GM23338 (cell line): ENCODE results near the gene DENND4B. TPM values are rescaled to one million over a fixed set of nuclear protein-coding genes. Genes with fewer than 3 reads are reported as not detected.

Experiments used
- ATAC-seq: fragments of 200-7000 bp; cut with Tn5 transposase; 3 replicates; pipeline ENCODE4 v1.9.1; 2020
- DNase-seq: peaks from one replicate; pipeline ENCODE4 v3.0.0-alpha.2; 2015; ENCODE audit warnings: low spot score
- H2AFZ ChIP-seq: fragments of 200-600 bp; sonication (generic); 2 replicates; pipeline ENCODE4 v1.8.0; 2016; ENCODE audit warnings: antibody characterized with exemption, mild to moderate bottlenecking, moderate library complexity
- H3F3A ChIP-seq: fragments of 200-600 bp; sonication (generic); replicated peaks from 2 replicates; pipeline ENCODE4 v1.8.0; 2017; ENCODE audit warnings: antibody characterized with exemption, mixed run types, low read depth
- H3K27ac ChIP-seq: fragments of 200-600 bp; sonication (generic); 2 replicates; pipeline ENCODE4 v1.6.1; 2016; ENCODE audit warnings: low read depth
- H3K27me3 ChIP-seq: fragments of 200-600 bp; sonication (generic); 2 replicates; pipeline ENCODE4 v1.8.0; 2016; ENCODE audit warnings: mild to moderate bottlenecking, mixed run types, moderate library complexity; ENCODE audit not compliant: insufficient read depth
- H3K36me3 ChIP-seq: fragments of 200-600 bp; sonication (generic); 2 replicates; pipeline ENCODE4 v1.8.0; 2016; ENCODE audit warnings: mild to moderate bottlenecking; ENCODE audit not compliant: insufficient read depth
- H3K4me1 ChIP-seq: fragments of 200-600 bp; sonication (generic); 2 replicates; pipeline ENCODE4 v1.8.0; 2016; ENCODE audit warnings: mild to moderate bottlenecking, moderate library complexity; ENCODE audit not compliant: insufficient read depth
- H3K4me2 ChIP-seq: fragments of 200-600 bp; sonication (generic); 2 replicates; pipeline ENCODE4 v1.7.1; 2017; ENCODE audit warnings: mixed run types
- H3K4me3 ChIP-seq: fragments of 200-600 bp; sonication (generic); 2 replicates; pipeline ENCODE4 v1.6.1; 2016; ENCODE audit warnings: mixed run types
- H3K79me2 ChIP-seq: fragments of 200-600 bp; sonication (generic); replicated peaks from 2 replicates; pipeline ENCODE4 v1.8.0; 2017; ENCODE audit warnings: mild to moderate bottlenecking; ENCODE audit not compliant: insufficient read depth
- H3K9me2 ChIP-seq: fragments of 200-600 bp; sonication (generic); 2 replicates; pipeline ENCODE4 v1.8.0; 2017; ENCODE audit not compliant: insufficient read depth
- H4K20me1 ChIP-seq: fragments of 200-600 bp; sonication (generic); replicated peaks from 2 replicates; pipeline ENCODE4 v1.8.0; 2017; ENCODE audit warnings: mild to moderate bottlenecking; ENCODE audit not compliant: insufficient read depth
- H3K27ac Mint-ChIP-seq: 2 replicates; pipeline ENCODE4 v1.8.0; 2020; ENCODE audit warnings: inconsistent platforms, mild to moderate bottlenecking, moderate library complexity, mixed read lengths
- H3K27me3 Mint-ChIP-seq: 3 replicates; pipeline ENCODE4 v1.8.0; 2022; ENCODE audit warnings: low read depth, mild to moderate bottlenecking, moderate library complexity, mixed read lengths, inconsistent platforms; ENCODE audit not compliant: insufficient read depth, poor library complexity
- H3K36me3 Mint-ChIP-seq: 3 replicates; pipeline ENCODE4 v1.8.0; 2021; ENCODE audit warnings: low read depth, mild to moderate bottlenecking, inconsistent platforms, moderate library complexity, mixed read lengths
- H3K4me1 Mint-ChIP-seq: 3 replicates; pipeline ENCODE4 v1.8.0; 2020; ENCODE audit warnings: mild to moderate bottlenecking, inconsistent platforms, mixed read lengths
- H3K4me3 Mint-ChIP-seq: 3 replicates; pipeline ENCODE4 v1.8.0; 2021; ENCODE audit warnings: moderate library complexity, mild to moderate bottlenecking, inconsistent platforms, mixed read lengths
- H3K9me3 Mint-ChIP-seq: 3 replicates; pipeline ENCODE4 v1.8.0; 2020; ENCODE audit warnings: moderate library complexity, mild to moderate bottlenecking, inconsistent platforms, mixed read lengths
- ETS1 ChIP-seq: IDR thresholded peaks from 2 replicates; pipeline ENCODE4 v1.6.1; 2016; ENCODE audit warnings: antibody characterized with exemption
- EZH2 ChIP-seq: fragments of 200-600 bp; sonication (generic); IDR thresholded peaks from one replicate; pipeline ENCODE4 v1.8.0; 2017; ENCODE audit warnings: antibody characterized with exemption, mild to moderate bottlenecking, low read depth; ENCODE audit not compliant: unreplicated experiment
- JUNB ChIP-seq: IDR thresholded peaks from one replicate; pipeline ENCODE4 v1.6.1; 2016; ENCODE audit warnings: antibody characterized with exemption; ENCODE audit not compliant: unreplicated experiment
- POLR2AphosphoS5 ChIP-seq: IDR thresholded peaks from 2 replicates; pipeline ENCODE4 v1.6.1; 2016; ENCODE audit warnings: antibody characterized with exemption, low read depth
- STAT1 ChIP-seq: IDR thresholded peaks from one replicate; pipeline ENCODE4 v1.6.1; 2016; ENCODE audit warnings: antibody characterized with exemption; ENCODE audit not compliant: unreplicated experiment
- ZNF331 ChIP-seq: fragments of 250-450 bp; sonication (Bioruptor Pico); IDR thresholded peaks from 2 replicates; pipeline ENCODE4 v1.5.0; 2020; ENCODE audit warnings: low read depth, mild to moderate bottlenecking, moderate library complexity
- polyA plus RNA-seq: library from polyadenylated mRNA; unstranded; fragments of >200 nt; fragmentation: Nextera tagmentation; extraction: Ambion mirVana; gene quantifications from 2 replicates; pipeline ENCODE4 v1.2.1, GENCODE V29; 2016
- total RNA-seq: library from RNA; depleted of rRNA; stranded (reverse); fragments of >200 nt; shearing (Covaris generic); gene quantifications from 2 replicates; pipeline ENCODE4 v1.2.3, GENCODE V29; 2014
- TF ChIP-seq, protein P1 (sequence below): fragments of 250-450 bp; sonication (Bioruptor Pico); IDR thresholded peaks from 2 replicates; pipeline ENCODE4 v1.5.0; 2020; ENCODE audit warnings: mild to moderate bottlenecking, moderate library complexity
- TF ChIP-seq, protein P2 (sequence below), 2 experiments: fragments of 200-600 bp in 1 of 2; sonication (generic) in 1 of 2; conservative IDR thresholded peaks; 2 replicates each; pipeline versions ENCODE4 v1.5.1 to v1.6.1; 2016 to 2017; ENCODE audit warnings: antibody characterized with exemption in 2 of 2, low read depth in 2 of 2, mild to moderate bottlenecking in 2 of 2, moderate library complexity in 1 of 2

The DENND4B gene
- total and polyA plus RNA-seq, 2 experiments from 2014 or later, result 29.4 to 57.0 TPM

DNA sequence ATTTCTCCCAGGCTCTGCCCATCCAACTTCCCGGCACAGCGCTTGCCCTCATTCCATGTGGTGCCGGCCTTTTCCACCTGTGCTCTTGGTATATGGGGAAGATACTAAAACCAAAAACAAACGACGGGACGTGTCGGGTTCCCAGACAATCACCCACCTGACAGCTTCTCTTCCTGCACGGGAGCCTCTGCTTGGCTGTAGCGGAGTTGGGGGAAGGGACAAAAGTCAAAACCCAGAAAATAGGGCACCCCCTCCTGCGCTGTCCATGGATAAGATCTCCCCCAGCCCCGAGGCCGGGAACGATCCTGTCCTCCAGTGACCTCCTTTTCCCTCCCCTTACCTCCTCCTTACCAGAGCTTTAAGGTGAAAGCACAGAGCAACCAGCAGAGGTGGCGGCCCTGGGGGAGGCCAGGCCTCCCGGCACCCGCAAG lies 30.3 kb upstream of the DENND4B start:
- Histone ChIP-seq H3K4me1 (no peaks in the 10 kb centered on the region), H3K4me2 (peak overlapping the region; percentile 91), H3K79me2 (peaks cover 18% of the 10 kb centered on the region), H3F3A (peaks cover 36% of the 10 kb centered on the region), H3K27ac (peak overlapping the region; percentile 85), H3K27me3 (no peaks in the 10 kb centered on the region), H3K4me3 (peak overlapping the region; percentile 99), H3K36me3 (peaks cover 25% of the 10 kb centered on the region; the same call in 1 of the 2 replicates), H4K20me1 (no peaks in the 10 kb centered on the region; the same call in 1 of the 2 replicates), H3K9me2 (no peaks in the 10 kb centered on the region), H2AFZ (peak overlapping the region; percentile 73)
- DNase-seq (peak; percentile 35), ATAC-seq (no peak; the same call in 1 of the 3 replicates)
- Mint-ChIP-seq H3K27ac (peak overlapping the region; percentile 92), H3K27me3 (peaks cover 10% of the 10 kb centered on the region), H3K9me3 (no peaks in the 10 kb centered on the region), H3K36me3 (peaks cover 69% of the 10 kb centered on the region), H3K4me1 (peaks cover 20% of the 10 kb centered on the region), H3K4me3 (peak overlapping the region; percentile 97)
- no peak for TF ChIP-seq STAT1
- TF ChIP-seq, protein P1, sequence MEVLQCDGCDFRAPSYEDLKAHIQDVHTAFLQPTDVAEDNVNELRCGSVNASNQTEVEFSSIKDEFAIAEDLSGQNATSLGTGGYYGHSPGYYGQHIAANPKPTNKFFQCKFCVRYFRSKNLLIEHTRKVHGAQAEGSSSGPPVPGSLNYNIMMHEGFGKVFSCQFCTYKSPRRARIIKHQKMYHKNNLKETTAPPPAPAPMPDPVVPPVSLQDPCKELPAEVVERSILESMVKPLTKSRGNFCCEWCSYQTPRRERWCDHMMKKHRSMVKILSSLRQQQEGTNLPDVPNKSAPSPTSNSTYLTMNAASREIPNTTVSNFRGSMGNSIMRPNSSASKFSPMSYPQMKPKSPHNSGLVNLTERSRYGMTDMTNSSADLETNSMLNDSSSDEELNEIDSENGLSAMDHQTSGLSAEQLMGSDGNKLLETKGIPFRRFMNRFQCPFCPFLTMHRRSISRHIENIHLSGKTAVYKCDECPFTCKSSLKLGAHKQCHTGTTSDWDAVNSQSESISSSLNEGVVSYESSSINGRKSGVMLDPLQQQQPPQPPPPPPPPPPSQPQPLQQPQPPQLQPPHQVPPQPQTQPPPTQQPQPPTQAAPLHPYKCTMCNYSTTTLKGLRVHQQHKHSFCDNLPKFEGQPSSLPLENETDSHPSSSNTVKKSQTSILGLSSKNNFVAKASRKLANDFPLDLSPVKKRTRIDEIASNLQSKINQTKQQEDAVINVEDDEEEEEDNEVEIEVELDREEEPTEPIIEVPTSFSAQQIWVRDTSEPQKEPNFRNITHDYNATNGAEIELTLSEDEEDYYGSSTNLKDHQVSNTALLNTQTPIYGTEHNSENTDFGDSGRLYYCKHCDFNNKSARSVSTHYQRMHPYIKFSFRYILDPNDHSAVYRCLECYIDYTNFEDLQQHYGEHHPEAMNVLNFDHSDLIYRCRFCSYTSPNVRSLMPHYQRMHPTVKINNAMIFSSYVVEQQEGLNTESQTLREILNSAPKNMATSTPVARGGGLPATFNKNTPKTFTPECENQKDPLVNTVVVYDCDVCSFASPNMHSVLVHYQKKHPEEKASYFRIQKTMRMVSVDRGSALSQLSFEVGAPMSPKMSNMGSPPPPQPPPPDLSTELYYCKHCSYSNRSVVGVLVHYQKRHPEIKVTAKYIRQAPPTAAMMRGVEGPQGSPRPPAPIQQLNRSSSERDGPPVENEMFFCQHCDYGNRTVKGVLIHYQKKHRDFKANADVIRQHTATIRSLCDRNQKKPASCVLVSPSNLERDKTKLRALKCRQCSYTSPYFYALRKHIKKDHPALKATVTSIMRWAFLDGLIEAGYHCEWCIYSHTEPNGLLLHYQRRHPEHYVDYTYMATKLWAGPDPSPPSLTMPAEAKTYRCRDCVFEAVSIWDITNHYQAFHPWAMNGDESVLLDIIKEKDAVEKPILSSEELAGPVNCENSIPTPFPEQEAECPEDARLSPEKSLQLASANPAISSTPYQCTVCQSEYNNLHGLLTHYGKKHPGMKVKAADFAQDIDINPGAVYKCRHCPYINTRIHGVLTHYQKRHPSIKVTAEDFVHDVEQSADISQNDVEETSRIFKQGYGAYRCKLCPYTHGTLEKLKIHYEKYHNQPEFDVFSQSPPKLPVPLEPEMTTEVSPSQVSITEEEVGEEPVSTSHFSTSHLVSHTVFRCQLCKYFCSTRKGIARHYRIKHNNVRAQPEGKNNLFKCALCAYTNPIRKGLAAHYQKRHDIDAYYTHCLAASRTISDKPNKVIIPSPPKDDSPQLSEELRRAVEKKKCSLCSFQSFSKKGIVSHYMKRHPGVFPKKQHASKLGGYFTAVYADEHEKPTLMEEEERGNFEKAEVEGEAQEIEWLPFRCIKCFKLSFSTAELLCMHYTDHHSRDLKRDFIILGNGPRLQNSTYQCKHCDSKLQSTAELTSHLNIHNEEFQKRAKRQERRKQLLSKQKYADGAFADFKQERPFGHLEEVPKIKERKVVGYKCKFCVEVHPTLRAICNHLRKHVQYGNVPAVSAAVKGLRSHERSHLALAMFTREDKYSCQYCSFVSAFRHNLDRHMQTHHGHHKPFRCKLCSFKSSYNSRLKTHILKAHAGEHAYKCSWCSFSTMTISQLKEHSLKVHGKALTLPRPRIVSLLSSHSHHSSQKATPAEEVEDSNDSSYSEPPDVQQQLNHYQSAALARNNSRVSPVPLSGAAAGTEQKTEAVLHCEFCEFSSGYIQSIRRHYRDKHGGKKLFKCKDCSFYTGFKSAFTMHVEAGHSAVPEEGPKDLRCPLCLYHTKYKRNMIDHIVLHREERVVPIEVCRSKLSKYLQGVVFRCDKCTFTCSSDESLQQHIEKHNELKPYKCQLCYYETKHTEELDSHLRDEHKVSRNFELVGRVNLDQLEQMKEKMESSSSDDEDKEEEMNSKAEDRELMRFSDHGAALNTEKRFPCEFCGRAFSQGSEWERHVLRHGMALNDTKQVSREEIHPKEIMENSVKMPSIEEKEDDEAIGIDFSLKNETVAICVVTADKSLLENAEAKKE (CRISPR knock-in tag), result no peak
- no peak for TF ChIP-seq JUNB
- no peak for TF ChIP-seq ETS1
- no peak for TF ChIP-seq ZNF331 (CRISPR knock-in tag)
- no peak for TF ChIP-seq EZH2
- no peak for TF ChIP-seq POLR2AphosphoS5
- TF ChIP-seq, protein P2, sequence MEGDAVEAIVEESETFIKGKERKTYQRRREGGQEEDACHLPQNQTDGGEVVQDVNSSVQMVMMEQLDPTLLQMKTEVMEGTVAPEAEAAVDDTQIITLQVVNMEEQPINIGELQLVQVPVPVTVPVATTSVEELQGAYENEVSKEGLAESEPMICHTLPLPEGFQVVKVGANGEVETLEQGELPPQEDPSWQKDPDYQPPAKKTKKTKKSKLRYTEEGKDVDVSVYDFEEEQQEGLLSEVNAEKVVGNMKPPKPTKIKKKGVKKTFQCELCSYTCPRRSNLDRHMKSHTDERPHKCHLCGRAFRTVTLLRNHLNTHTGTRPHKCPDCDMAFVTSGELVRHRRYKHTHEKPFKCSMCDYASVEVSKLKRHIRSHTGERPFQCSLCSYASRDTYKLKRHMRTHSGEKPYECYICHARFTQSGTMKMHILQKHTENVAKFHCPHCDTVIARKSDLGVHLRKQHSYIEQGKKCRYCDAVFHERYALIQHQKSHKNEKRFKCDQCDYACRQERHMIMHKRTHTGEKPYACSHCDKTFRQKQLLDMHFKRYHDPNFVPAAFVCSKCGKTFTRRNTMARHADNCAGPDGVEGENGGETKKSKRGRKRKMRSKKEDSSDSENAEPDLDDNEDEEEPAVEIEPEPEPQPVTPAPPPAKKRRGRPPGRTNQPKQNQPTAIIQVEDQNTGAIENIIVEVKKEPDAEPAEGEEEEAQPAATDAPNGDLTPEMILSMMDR (conservative IDR thresholded peaks at IDR 0.05; ENCODE audit: low read depth in 2 of 2), result no peak
